ENCODE results near the gene OR11A1.
"Not testable (repeated sequence)": the region's sequence is repeated elsewhere in the genome, so short reads cannot be mapped to it uniquely, and the experiment has no call there.

Gene OR11A1

GRCh38 chr6:29462022-29462421, 5.2 kb upstream of the OR11A1 start:
- no peak overlapping the region for H3K27ac ChIP-seq
- no peak for TF ChIP-seq ZFX (IDR thresholded peaks at IDR 0.05; ENCODE audit: borderline replicate concordance)
- TF ChIP-seq, protein P1, sequence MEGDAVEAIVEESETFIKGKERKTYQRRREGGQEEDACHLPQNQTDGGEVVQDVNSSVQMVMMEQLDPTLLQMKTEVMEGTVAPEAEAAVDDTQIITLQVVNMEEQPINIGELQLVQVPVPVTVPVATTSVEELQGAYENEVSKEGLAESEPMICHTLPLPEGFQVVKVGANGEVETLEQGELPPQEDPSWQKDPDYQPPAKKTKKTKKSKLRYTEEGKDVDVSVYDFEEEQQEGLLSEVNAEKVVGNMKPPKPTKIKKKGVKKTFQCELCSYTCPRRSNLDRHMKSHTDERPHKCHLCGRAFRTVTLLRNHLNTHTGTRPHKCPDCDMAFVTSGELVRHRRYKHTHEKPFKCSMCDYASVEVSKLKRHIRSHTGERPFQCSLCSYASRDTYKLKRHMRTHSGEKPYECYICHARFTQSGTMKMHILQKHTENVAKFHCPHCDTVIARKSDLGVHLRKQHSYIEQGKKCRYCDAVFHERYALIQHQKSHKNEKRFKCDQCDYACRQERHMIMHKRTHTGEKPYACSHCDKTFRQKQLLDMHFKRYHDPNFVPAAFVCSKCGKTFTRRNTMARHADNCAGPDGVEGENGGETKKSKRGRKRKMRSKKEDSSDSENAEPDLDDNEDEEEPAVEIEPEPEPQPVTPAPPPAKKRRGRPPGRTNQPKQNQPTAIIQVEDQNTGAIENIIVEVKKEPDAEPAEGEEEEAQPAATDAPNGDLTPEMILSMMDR (IDR thresholded peaks at IDR 0.05), result no peak

- no peak overlapping the region for H3K27ac ChIP-seq
- no peak for TF ChIP-seq ZFX (IDR thresholded peaks at IDR 0.05; ENCODE audit: borderline replicate concordance)
- TF ChIP-seq, protein P1 (IDR thresholded peaks at IDR 0.05), result no peak
These were observed 4.3 kb upstream of the OR11A1 start for GRCh38 chr6:29461021-29461814.

- H3K27ac ChIP-seq, result no peak overlapping the region
- TF ChIP-seq, protein P1 (IDR thresholded peaks at IDR 0.05), result no peak
- no peak for TF ChIP-seq ZFX (IDR thresholded peaks at IDR 0.05; ENCODE audit: borderline replicate concordance)
These were observed 5.2 kb downstream of the OR11A1 start for GRCh38 chr6:29451471-29452193.

GRCh38 chr6:29447670-29448069, 9.2 kb downstream of the OR11A1 start:
- H3K27ac ChIP-seq, result no peak overlapping the region
- TF ChIP-seq, protein P1 (IDR thresholded peaks at IDR 0.05), result no peak
- no peak for TF ChIP-seq ZFX (IDR thresholded peaks at IDR 0.05; ENCODE audit: borderline replicate concordance)

- not testable (repeated sequence) for H3K27ac ChIP-seq
These were observed 12.8 kb downstream of the OR11A1 start for GRCh38 chr6:29444031-29444430.

DNA sequence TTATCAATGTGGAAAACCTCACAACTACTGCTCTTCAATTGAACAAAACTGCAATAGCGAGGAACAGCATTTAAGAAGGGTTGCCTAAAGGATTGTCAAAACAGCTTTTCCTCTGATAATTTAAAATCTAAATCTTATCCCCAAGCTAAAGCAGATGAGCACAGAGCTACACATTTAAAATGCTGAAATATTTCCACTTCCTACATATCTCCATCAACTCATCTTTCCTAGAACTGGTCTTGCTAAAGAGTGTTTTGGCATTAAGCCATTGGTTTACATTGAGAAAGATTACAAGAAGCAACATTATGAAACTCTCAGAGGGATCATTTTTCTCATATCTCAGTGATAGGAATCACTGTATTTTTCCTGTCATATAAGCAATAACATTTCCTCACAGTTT, 14.2 kb downstream of the OR11A1 start:
- TF ChIP-seq ZFX (IDR thresholded peaks at IDR 0.05; ENCODE audit: borderline replicate concordance), result no peak
- TF ChIP-seq, protein P1 (IDR thresholded peaks at IDR 0.05), result no peak

GRCh38 chr6:29439006-29439405, 17.9 kb downstream of the OR11A1 start, which contains the start of gene OR10C1:
TSS of gene OR10C1 (plus strand) at chr6:29439306. CDS start at chr6:29440016, 710 bp downstream.
- H3K27ac ChIP-seq, result no peak within 1 kb of the TSS
- no peak for TF ChIP-seq ZFX (IDR thresholded peaks at IDR 0.05; ENCODE audit: borderline replicate concordance)
- TF ChIP-seq, protein P1 (IDR thresholded peaks at IDR 0.05), result no peak

More for the DNA sequence above, 14.2 kb downstream of the OR11A1 start:
- H3K27ac ChIP-seq, result no peak overlapping the region
